HepG2 (cell line): Measurements from ENCODE around the gene MARVELD3.

Source experiments
- ZNF12 ChIP-seq: sonication (generic); formaldehyde crosslinking; IDR thresholded peaks from 2 replicates; pipeline ENCODE4 v1.5.0; 2020; ENCODE audit warnings: missing genetic modification reagents
- ZNF563 ChIP-seq: sonication (generic); formaldehyde crosslinking; IDR thresholded peaks from 2 replicates; pipeline ENCODE4 v1.8.0; 2022; ENCODE audit warnings: mild to moderate bottlenecking, moderate library complexity, missing genetic modification reagents

DNA sequence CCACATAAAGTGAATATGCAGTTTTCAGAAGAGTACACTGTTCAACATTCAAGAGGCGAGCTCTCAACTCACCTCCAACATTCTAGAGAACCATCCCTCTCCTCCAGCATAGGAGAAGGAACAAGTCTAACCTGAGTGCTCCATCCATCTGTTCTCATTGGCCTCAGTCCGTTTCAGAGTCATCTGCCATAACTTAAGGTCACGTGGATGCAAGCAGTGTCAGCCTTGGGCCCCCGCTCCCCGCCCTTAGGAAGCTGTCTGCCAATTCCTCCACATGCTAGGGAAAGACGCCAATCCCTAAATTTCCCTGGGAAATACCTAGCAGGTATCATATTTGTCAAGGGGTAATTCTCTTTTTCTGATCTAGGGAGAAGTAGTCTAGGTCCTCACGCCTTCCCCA is 21.4 kb downstream of the MARVELD3 start:
- TF ChIP-seq ZNF12 (CRISPR knock-in tag) = no peak
- TF ChIP-seq ZNF563 (CRISPR knock-in tag) = no peak
